Astrocyte (in vitro differentiated cells and primary cell): ENCODE results near the gene APBB2. TPM values are rescaled to one million over a fixed set of nuclear protein-coding genes. Genes with fewer than 3 reads are reported as not detected.

Source experiments
- DNase-seq: peaks from one replicate; pipeline ENCODE4 v3.0.0-alpha.2; 2010; ENCODE audit warnings: low read depth
- FAIRE-seq: peaks from 2 replicates; lab custom pipeline; 2011; peaks lifted over from hg19 to GRCh38; lab: Jason Lieb, UNC
- H2AFZ ChIP-seq: 2 replicates; pipeline ENCODE4 v1.6.0; 2012; ENCODE audit warnings: low read depth, low read length, inconsistent platforms
- H3K27ac ChIP-seq: 2 replicates; pipeline ENCODE4 v1.5.1; 2011; ENCODE audit warnings: low read depth, low read length, inconsistent platforms
- H3K27me3 ChIP-seq: 2 replicates; pipeline ENCODE4 v1.6.0; 2011; ENCODE audit warnings: low read length, inconsistent platforms; ENCODE audit not compliant: insufficient read depth
- H3K36me3 ChIP-seq: 2 replicates; pipeline ENCODE4 v1.5.1; 2011; ENCODE audit warnings: low read length, inconsistent platforms; ENCODE audit not compliant: insufficient read depth
- H3K4me1 ChIP-seq: 2 replicates; pipeline ENCODE4 v1.5.1; 2011; ENCODE audit warnings: low read length, inconsistent platforms; ENCODE audit not compliant: insufficient read depth
- H3K4me2 ChIP-seq: 2 replicates; pipeline ENCODE4 v1.6.0; 2012; ENCODE audit warnings: low read length, inconsistent platforms
- H3K4me3 ChIP-seq: 2 replicates; pipeline ENCODE4 v1.5.1; 2011; ENCODE audit warnings: low read depth, mild to moderate bottlenecking, low read length, inconsistent platforms; ENCODE audit not compliant: insufficient read depth
- H3K79me2 ChIP-seq: 2 replicates; pipeline ENCODE4 v1.6.0; 2012; ENCODE audit warnings: mild to moderate bottlenecking, low read length, inconsistent platforms; ENCODE audit not compliant: insufficient read depth
- H3K9ac ChIP-seq: 2 replicates; pipeline ENCODE4 v1.6.0; 2012; ENCODE audit warnings: mild to moderate bottlenecking, low read length, inconsistent platforms
- H3K9me3 ChIP-seq: 2 replicates; pipeline ENCODE4 v1.5.1; 2012; ENCODE audit warnings: low read depth, mild to moderate bottlenecking, low read length, inconsistent platforms; ENCODE audit not compliant: insufficient read depth
- H4K20me1 ChIP-seq: 2 replicates; pipeline ENCODE4 v1.6.0; 2012; ENCODE audit warnings: low read length, inconsistent platforms; ENCODE audit not compliant: insufficient read depth
- H3K27ac Mint-ChIP-seq: one replicate; pipeline ENCODE4 v1.8.0; 2021; ENCODE audit warnings: mild to moderate bottlenecking, mixed read lengths; ENCODE audit not compliant: unreplicated experiment
- H3K27me3 Mint-ChIP-seq: one replicate; pipeline ENCODE4 v1.8.0; 2021; ENCODE audit warnings: low read depth, mixed read lengths; ENCODE audit not compliant: unreplicated experiment
- H3K36me3 Mint-ChIP-seq: one replicate; pipeline ENCODE4 v1.8.0; 2021; ENCODE audit warnings: low read depth, mixed read lengths; ENCODE audit not compliant: unreplicated experiment
- H3K4me1 Mint-ChIP-seq: one replicate; pipeline ENCODE4 v1.8.0; 2021; ENCODE audit warnings: low read depth, mixed read lengths; ENCODE audit not compliant: unreplicated experiment
- H3K4me3 Mint-ChIP-seq: one replicate; pipeline ENCODE4 v1.8.0; 2021; ENCODE audit warnings: mild to moderate bottlenecking, moderate library complexity, mixed read lengths; ENCODE audit not compliant: unreplicated experiment
- H3K9me3 Mint-ChIP-seq: one replicate; pipeline ENCODE4 v1.8.0; 2021; ENCODE audit warnings: mild to moderate bottlenecking, mixed read lengths; ENCODE audit not compliant: unreplicated experiment
- CTCF ChIP-seq: IDR thresholded peaks from 2 replicates; pipeline ENCODE4 v1.5.1; 2011; ENCODE audit warnings: low read depth, mild to moderate bottlenecking, inconsistent platforms, low read length, moderate library complexity; ENCODE audit not compliant: insufficient read depth
- EZH2 ChIP-seq: IDR thresholded peaks from 2 replicates; pipeline ENCODE4 v1.6.1; 2012; ENCODE audit warnings: mild to moderate bottlenecking, low read length, inconsistent platforms; ENCODE audit not compliant: insufficient read depth
- total RNA-seq: library from RNA; stranded (reverse); gene quantifications from 2 replicates; pipeline ENCODE4 v1.2.1, GENCODE V29; 2021

The APBB2 gene
- total RNA-seq, 1 donor from 2014 or later = 173 TPM

- peaks cover 9% of the 10 kb centered on the region for H3K36me3 ChIP-seq
- no peak overlapping the region for H3K4me3 ChIP-seq
- Mint-ChIP-seq H3K4me3 (no peak overlapping the region), H3K27ac (no peak overlapping the region), H3K4me1 (peaks cover 10% of the 10 kb centered on the region), H3K27me3 (no peaks in the 10 kb centered on the region), H3K36me3 (peaks cover 36% of the 10 kb centered on the region), H3K9me3 (no peaks in the 10 kb centered on the region)
- H3K27ac ChIP-seq = no peak overlapping the region
- peaks cover 10% of the 10 kb centered on the region for H4K20me1 ChIP-seq
- no peak overlapping the region for H3K9ac ChIP-seq
- no peak overlapping the region for H2AFZ ChIP-seq
- H3K27me3 ChIP-seq = no peaks in the 10 kb centered on the region
- no peak for FAIRE-seq
- no peak for DNase-seq
- H3K79me2 ChIP-seq = no peaks in the 10 kb centered on the region
- no peak overlapping the region for H3K4me2 ChIP-seq
- TF ChIP-seq EZH2 (no peak), CTCF (no peak)
- peaks cover 4% of the 10 kb centered on the region for H3K4me1 ChIP-seq
- no peaks in the 10 kb centered on the region for H3K9me3 ChIP-seq
Observed at GRCh38 chr4:40874331-40874730, 340.0 kb downstream of the APBB2 start.

- Histone ChIP-seq H3K4me3 (no peak overlapping the region), H3K4me1 (peaks cover 4% of the 10 kb centered on the region), H3K4me2 (no peak overlapping the region), H4K20me1 (peaks cover 4% of the 10 kb centered on the region), H2AFZ (no peak overlapping the region), H3K27me3 (no peaks in the 10 kb centered on the region), H3K27ac (no peak overlapping the region), H3K9me3 (no peaks in the 10 kb centered on the region), H3K36me3 (peaks cover 5% of the 10 kb centered on the region), H3K79me2 (no peaks in the 10 kb centered on the region), H3K9ac (no peak overlapping the region)
- DNase-seq (no peak), FAIRE-seq (no peak)
- no peak for TF ChIP-seq EZH2
- no peak for TF ChIP-seq CTCF
- Mint-ChIP-seq H3K27ac (no peak overlapping the region), H3K9me3 (no peaks in the 10 kb centered on the region), H3K4me1 (peaks cover 6% of the 10 kb centered on the region), H3K36me3 (peaks cover 22% of the 10 kb centered on the region), H3K27me3 (no peaks in the 10 kb centered on the region), H3K4me3 (no peak overlapping the region)
Observed at GRCh38 chr4:40871695-40872250, 342.6 kb downstream of the APBB2 start.

GRCh38 chr4:40870150-40870549, 344.2 kb downstream of the APBB2 start:
- H3K4me2 ChIP-seq = no peak overlapping the region
- Mint-ChIP-seq H3K27me3 (no peaks in the 10 kb centered on the region), H3K4me1 (peaks cover 12% of the 10 kb centered on the region), H3K36me3 (peaks cover 16% of the 10 kb centered on the region), H3K9me3 (no peaks in the 10 kb centered on the region), H3K4me3 (no peak overlapping the region), H3K27ac (no peak overlapping the region)
- H3K9ac ChIP-seq = no peak overlapping the region
- H4K20me1 ChIP-seq = peaks cover 15% of the 10 kb centered on the region
- no peak overlapping the region for H3K4me3 ChIP-seq
- H3K79me2 ChIP-seq = no peaks in the 10 kb centered on the region
- no peak for DNase-seq
- peaks cover 4% of the 10 kb centered on the region for H3K4me1 ChIP-seq
- H3K36me3 ChIP-seq = peaks cover 8% of the 10 kb centered on the region
- FAIRE-seq = no peak
- H3K27ac ChIP-seq = no peak overlapping the region
- H2AFZ ChIP-seq = no peak overlapping the region
- TF ChIP-seq CTCF (no peak), EZH2 (no peak)
- no peaks in the 10 kb centered on the region for H3K27me3 ChIP-seq
- no peaks in the 10 kb centered on the region for H3K9me3 ChIP-seq
